Sigmoid colon (tissue), 7 donors: ENCODE measurements around the gene FAM241B. TPM values are rescaled to one million over a fixed set of nuclear protein-coding genes. Genes with fewer than 3 reads are reported as not detected.

Source experiments
- DNase-seq: peaks from one replicate; pipeline ENCODE4 v3.0.0-alpha.2; 2019
- H3K27ac ChIP-seq, 4 donors: fragments of 200-600 bp; sonication (generic); one replicate each; pipeline ENCODE4 v1.5.1; 2016 to 2019; ENCODE audit warnings: mild to moderate bottlenecking in 1 of 4
- H3K27me3 ChIP-seq, 3 donors: fragments of 200-600 bp; sonication (generic); one replicate each; pipeline ENCODE4 v1.5.1; 2019; ENCODE audit warnings: mild to moderate bottlenecking in 1 of 3
- H3K36me3 ChIP-seq, 4 donors: fragments of 200-600 bp; sonication (generic); one replicate each; pipeline ENCODE4 v1.5.1; 2016 to 2019
- H3K4me1 ChIP-seq, 4 donors: fragments of 200-600 bp; sonication (generic); one replicate each; pipeline ENCODE4 v1.5.1; 2017 to 2019
- H3K4me3 ChIP-seq, 4 donors: fragments of 200-600 bp; sonication (generic); one replicate each; pipeline ENCODE4 v1.5.1; 2017 to 2019; ENCODE audit warnings: mild to moderate bottlenecking in 2 of 4, moderate library complexity in 1 of 4
- H3K9me3 ChIP-seq, 4 donors: fragments of 200-600 bp in 3 of 4; sonication (generic) in 3 of 4; one replicate each; pipeline versions ENCODE4 v1.5.1 to v1.6.1; 2013 to 2019
- CTCF ChIP-seq, 4 experiments: fragments of 450-650 bp in 3 of 4; fragments of 200-600 bp in 1 of 4; IDR thresholded peaks; one replicate each; pipeline ENCODE4 v1.5.1; 2016 to 2019; ENCODE audit warnings: antibody characterized with exemption in 4 of 4, mild to moderate bottlenecking in 3 of 4, moderate library complexity in 2 of 4
- EP300 ChIP-seq, 4 donors: sonication (generic); formaldehyde crosslinking; IDR thresholded peaks; one replicate each; pipeline ENCODE4 v1.6.1; 2017; ENCODE audit warnings: antibody characterized with exemption in 4 of 4
- POLR2A ChIP-seq, 2 donors: fragments of 450-650 bp; IDR thresholded peaks; one replicate each; pipeline ENCODE4 v1.6.1; 2016; ENCODE audit warnings: antibody characterized with exemption in 2 of 2, mild to moderate bottlenecking in 2 of 2, moderate library complexity in 2 of 2
- POLR2AphosphoS5 ChIP-seq, 4 donors: sonication (generic); formaldehyde crosslinking; IDR thresholded peaks; one replicate each; pipeline ENCODE4 v1.6.1; 2017; ENCODE audit warnings: antibody characterized with exemption in 4 of 4
- WGBS, 2 donors: extraction: QIAGEN DNeasy Blood & Tissue Kit; methylation state at CpG; one replicate each; pipeline ENCODE4 v1.1.7; 2013; 5-methylcytosine and 5-hydroxymethylcytosine counted together
- intact Hi-C: fragments of 100-400 bp; cut with DNase I; formaldehyde crosslinking; loops from one replicate; pipeline ENCODE4 v1.15.1; 2023
- polyA plus RNA-seq, 3 donors: library from polyadenylated mRNA; stranded (reverse); fragments of 200-250 nt; gene quantifications; one replicate each; pipeline ENCODE4 v1.2.3, GENCODE V29; 2013
- total RNA-seq, 4 donors: library from RNA; depleted of rRNA; stranded (reverse); fragments of >200 nt; gene quantifications; one replicate each; pipeline ENCODE4 v1.1.0, GENCODE V29; 2016
- donor health status: healthy with polysubstance abuse.
- donor health status: Bipolar disorder and iron deficiency.
- donor health status: healthy.

FAM241B gene
- total and polyA plus RNA-seq, 7 donors = 2.5 to 6.9 (median 3.6) TPM

- Histone ChIP-seq H3K4me1 (no peaks in the 10 kb centered on the region), H3K27me3 (peaks cover 0 to 14% (median 0%) of the 10 kb centered on the region in 3 donors), H3K4me3 (no peak overlapping the region), H3K9me3 (no peaks in the 10 kb centered on the region), H3K36me3 (no peaks in the 10 kb centered on the region), H3K27ac (no peak overlapping the region)
- no peak for DNase-seq
- intact Hi-C loops = no loop called here
- WGBS, 2 donors = 74 to 83% methylated on average over 4 of the region's 4 CpGs
- no peak for TF ChIP-seq POLR2A (IDR thresholded peaks at IDR 0.05)
- no peak for TF ChIP-seq CTCF (IDR thresholded peaks at IDR 0.05)
- no peak for TF ChIP-seq POLR2AphosphoS5 (IDR thresholded peaks at IDR 0.05)
- TF ChIP-seq EP300 (IDR thresholded peaks at IDR 0.05) = no peak
These were observed 46.3 kb downstream of the FAM241B start for GRCh38 chr10:69676301-69676700.

GRCh38 chr10:69677985-69678654 is 48.1 kb downstream of the FAM241B start:
- Histone ChIP-seq H3K36me3 (no peaks in the 10 kb centered on the region), H3K27me3 (peaks cover 0 to 14% (median 0%) of the 10 kb centered on the region in 3 donors), H3K27ac (no peak overlapping the region), H3K9me3 (no peaks in the 10 kb centered on the region), H3K4me3 (no peak overlapping the region), H3K4me1 (no peaks in the 10 kb centered on the region)
- no peak for DNase-seq
- intact Hi-C loops = no loop called here
- 76 to 84% methylated on average over 20 of the region's 20 CpGs for WGBS, 2 donors
- TF ChIP-seq POLR2A (IDR thresholded peaks at IDR 0.05) (no peak), CTCF (IDR thresholded peaks at IDR 0.05) (no peak), EP300 (IDR thresholded peaks at IDR 0.05) (no peak), POLR2AphosphoS5 (IDR thresholded peaks at IDR 0.05) (no peak)

- Histone ChIP-seq H3K9me3 (no peaks in the 10 kb centered on the region), H3K27me3 (peaks cover 0 to 14% (median 0%) of the 10 kb centered on the region in 3 donors), H3K4me1 (peaks cover 0 to 14% (median 10%) of the 10 kb centered on the region in 4 donors), H3K36me3 (no peaks in the 10 kb centered on the region), H3K4me3 (no peak overlapping the region), H3K27ac (no peak overlapping the region)
- DNase-seq = peak; percentile 22
- intact Hi-C loops = no loop called here
- TF ChIP-seq POLR2AphosphoS5 (IDR thresholded peaks at IDR 0.05) (no peak), POLR2A (IDR thresholded peaks at IDR 0.05) (no peak), CTCF (IDR thresholded peaks at IDR 0.05) (no peak), EP300 (IDR thresholded peaks at IDR 0.05) (no peak)
- 78 to 91% methylated on average over 9 of the region's 9 CpGs for WGBS, 2 donors
These were observed 49.7 kb downstream of the FAM241B start for GRCh38 chr10:69679736-69680135.

- H3K4me1 ChIP-seq = peaks cover 0 to 23% (median 18%) of the 10 kb centered on the region in 4 donors
- H3K9me3 ChIP-seq = no peaks in the 10 kb centered on the region
- H3K27me3 ChIP-seq = peaks cover 0 to 14% (median 0%) of the 10 kb centered on the region in 3 donors
- DNase-seq = no peak
- H3K4me3 ChIP-seq = no peak overlapping the region
- intact Hi-C loops = no loop called here
- no peaks in the 10 kb centered on the region for H3K36me3 ChIP-seq
- no peak overlapping the region for H3K27ac ChIP-seq
- WGBS, 2 donors = 75 to 91% methylated on average over 4 of the region's 4 CpGs
- TF ChIP-seq POLR2A (IDR thresholded peaks at IDR 0.05) = no peak
- no peak for TF ChIP-seq CTCF (IDR thresholded peaks at IDR 0.05)
- no peak for TF ChIP-seq EP300 (IDR thresholded peaks at IDR 0.05)
- TF ChIP-seq POLR2AphosphoS5 (IDR thresholded peaks at IDR 0.05) = no peak
These were observed 50.6 kb downstream of the FAM241B start for GRCh38 chr10:69680610-69681009.
